GM12892 (cell line): ENCODE data around the gene PDIA6.

ENCODE experiments used
- DNase-seq: peaks from one replicate; pipeline ENCODE4 v3.0.0; 2011; ENCODE audit not compliant: insufficient read length
- FAIRE-seq: peaks from 2 replicates; lab custom pipeline; 2011; peaks lifted over from hg19 to GRCh38; lab: Jason Lieb, UNC
- POLR2A ChIP-seq: IDR thresholded peaks from 2 replicates; pipeline ENCODE4 v1.6.1; 2011; ENCODE audit warnings: low read depth, low read length, control low read depth
- POLR2AphosphoS5 ChIP-seq: IDR thresholded peaks from 2 replicates; pipeline ENCODE4 v1.6.1; 2011; ENCODE audit warnings: low read depth, low read length, control low read depth
- TAF1 ChIP-seq: IDR thresholded peaks from 2 replicates; pipeline ENCODE4 v1.6.1; 2011; ENCODE audit warnings: low read depth, mild to moderate bottlenecking, control low read depth, low read length, borderline replicate concordance

Gene PDIA6

GRCh38 chr2:10775831-10776230, 36.8 kb downstream of the PDIA6 start:
- no peak for TF ChIP-seq POLR2A
- no peak for TF ChIP-seq TAF1
- TF ChIP-seq POLR2AphosphoS5 = no peak
- DNase-seq (no peak), FAIRE-seq (no peak)

GRCh38 chr2:10775021-10775780, 37.4 kb downstream of the PDIA6 start:
- no peak for DNase-seq
- FAIRE-seq = no peak
- no peak for TF ChIP-seq TAF1

DNA sequence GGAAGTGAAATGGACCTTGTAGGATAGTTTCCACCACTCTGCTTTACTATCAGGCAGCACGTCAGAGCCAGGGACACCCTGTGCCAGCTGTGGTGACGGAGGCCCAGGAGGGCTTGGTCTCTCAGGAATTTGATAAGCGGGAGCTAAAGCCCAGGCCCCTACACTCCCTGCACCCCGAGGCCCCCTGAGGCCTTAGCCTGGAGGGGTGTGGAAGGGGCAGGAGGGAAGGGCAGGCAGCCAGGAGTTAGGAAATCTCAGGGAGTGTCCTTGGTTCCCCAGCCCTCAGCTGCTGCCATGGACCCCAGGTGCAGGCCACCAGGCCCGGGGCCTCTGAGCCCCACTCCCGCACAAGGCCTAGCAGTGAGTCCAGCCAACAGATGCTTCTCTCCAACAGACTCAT, 38.2 kb downstream of the PDIA6 start:
- no peak for DNase-seq
- no peak for FAIRE-seq

GRCh38 chr2:10773821-10774341, 38.7 kb downstream of the PDIA6 start:
- DNase-seq = no peak
- no peak for TF ChIP-seq POLR2A
- no peak for TF ChIP-seq POLR2AphosphoS5
- no peak for TF ChIP-seq TAF1
- no peak for FAIRE-seq

More for the DNA sequence above, 38.2 kb downstream of the PDIA6 start:
- TF ChIP-seq POLR2AphosphoS5 = no peak
- TF ChIP-seq POLR2A = no peak
- TF ChIP-seq TAF1 = no peak

DNA sequence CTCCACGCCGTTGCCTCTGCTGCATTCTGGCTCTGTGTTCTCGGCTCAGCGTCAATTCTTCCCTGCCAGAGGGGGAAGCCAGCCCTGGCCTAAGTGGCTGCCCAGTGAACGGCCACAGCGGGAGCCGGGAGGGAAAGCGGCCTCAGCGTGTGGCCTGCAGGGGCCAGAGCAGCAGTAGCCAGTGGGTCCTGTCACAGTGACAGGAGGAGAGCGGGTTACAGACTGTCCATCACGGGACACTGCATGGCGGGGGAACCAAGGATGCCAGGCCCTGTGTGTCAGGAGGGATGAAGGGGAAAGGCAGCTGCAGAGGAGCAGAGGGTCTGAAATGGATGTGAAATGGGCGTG, 39.7 kb downstream of the PDIA6 start:
- TF ChIP-seq TAF1 = no peak
- no peak for TF ChIP-seq POLR2AphosphoS5
- TF ChIP-seq POLR2A = no peak
- FAIRE-seq = no peak
- no peak for DNase-seq

DNA sequence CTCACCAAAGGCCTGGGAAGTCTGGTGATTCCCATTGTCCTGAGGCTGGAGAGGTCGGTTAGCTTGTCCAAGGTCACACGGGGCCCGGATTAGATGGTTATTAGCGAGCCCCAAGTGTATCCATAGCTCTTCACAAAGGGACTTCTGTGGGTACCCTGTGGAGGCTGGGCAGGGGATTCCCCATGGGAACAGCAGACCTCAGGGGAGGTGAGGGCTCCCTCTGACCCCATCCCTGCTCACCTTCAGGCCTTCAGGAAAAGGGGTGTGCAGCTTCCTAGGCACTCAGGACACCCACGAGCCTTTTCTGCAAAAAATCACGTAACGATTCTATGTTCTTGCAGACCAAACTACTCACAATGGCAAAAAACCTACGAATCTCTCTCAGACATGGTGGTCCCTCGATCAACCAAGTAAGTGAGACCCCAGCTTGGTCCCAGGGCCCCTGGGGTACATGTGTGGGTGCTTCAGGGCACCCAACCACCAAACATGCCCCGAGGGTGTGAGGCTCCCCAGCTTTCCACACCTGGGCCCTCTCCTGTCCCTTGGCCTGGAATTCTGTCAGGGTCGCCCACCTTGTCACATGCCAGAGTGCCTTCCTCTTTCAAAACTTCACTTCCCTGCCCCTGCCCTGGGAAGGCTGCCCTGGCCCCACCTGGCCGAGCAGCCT, 40.3 kb downstream of the PDIA6 start:
- no peak for FAIRE-seq
- TF ChIP-seq TAF1 (no peak), POLR2AphosphoS5 (no peak), POLR2A (no peak)
- no peak for DNase-seq

DNA sequence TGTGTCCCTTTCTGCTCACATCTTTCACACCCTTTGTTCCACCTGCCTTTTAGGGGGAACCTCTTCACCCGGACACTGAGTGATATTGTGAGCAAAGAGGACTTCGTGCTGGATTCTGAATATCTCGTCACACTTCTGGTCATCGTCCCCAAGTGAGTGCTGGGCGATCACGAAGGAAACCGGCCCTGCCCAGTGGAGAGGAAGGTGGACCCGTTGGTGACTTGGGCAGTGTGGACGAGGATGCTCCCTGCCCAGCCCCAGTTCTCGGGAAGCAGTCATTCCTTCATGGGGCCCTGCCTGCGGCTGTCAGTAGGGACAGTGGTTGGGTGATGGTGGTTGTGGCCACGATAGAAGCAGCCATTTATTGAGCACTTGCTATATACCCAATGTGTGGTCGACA, 40.8 kb downstream of the PDIA6 start:
- DNase-seq = no peak
- no peak for FAIRE-seq
- TF ChIP-seq POLR2A (no peak), TAF1 (no peak), POLR2AphosphoS5 (no peak)

- DNase-seq = no peak
- no peak for FAIRE-seq
- TF ChIP-seq POLR2A (no peak), TAF1 (no peak), POLR2AphosphoS5 (no peak)
These were observed 41.4 kb downstream of the PDIA6 start for GRCh38 chr2:10770956-10771750.

DNA sequence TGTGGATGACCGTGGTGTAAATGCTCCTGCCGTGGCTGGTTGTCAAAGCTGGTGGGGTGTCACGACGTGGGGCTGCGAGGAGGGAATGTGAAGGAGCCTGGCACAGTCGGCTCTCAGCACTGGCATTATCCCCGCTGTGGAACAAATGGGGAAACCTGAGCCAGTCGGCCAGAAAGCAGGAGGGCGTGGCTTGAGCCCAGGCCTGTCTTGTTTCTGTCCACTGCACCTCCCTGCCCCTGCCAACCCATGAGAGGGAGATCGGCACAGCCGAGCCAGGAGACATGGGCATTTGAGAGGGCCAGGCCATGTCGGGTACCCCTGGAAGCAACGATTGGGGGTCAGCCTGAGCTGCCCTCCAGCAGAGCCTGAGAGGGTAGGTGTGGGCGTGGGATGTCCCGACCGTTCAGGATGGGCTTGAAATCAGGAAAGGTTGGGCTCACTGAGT, 44.5 kb downstream of the PDIA6 start:
- DNase-seq (no peak), FAIRE-seq (no peak)
- TF ChIP-seq TAF1 (no peak), POLR2A (no peak), POLR2AphosphoS5 (no peak)

DNA sequence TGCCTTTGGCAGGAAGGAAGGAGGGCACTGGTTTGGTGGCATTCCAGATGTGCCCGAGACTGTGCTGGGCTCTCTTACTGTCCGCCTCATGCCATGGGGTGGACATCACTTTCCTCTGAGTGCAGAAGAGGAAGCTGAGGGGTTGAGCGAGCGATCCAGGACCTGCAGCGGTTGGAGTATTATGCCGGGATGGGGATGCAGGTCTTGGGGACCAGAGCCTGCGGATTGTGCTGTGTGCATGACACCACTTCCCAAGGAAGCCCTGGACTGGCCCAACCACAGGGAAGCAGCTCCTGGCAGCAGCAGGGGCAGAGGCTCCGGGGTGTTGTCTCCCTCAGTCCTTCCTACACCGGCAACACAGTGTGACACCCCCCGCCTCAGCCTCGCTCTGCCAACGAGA, 46.7 kb downstream of the PDIA6 start:
- TF ChIP-seq TAF1 (no peak), POLR2AphosphoS5 (no peak), POLR2A (no peak)
- FAIRE-seq (no peak), DNase-seq (no peak)

GRCh38 chr2:10765461-10765860, 47.1 kb downstream of the PDIA6 start:
- DNase-seq (no peak), FAIRE-seq (no peak)
- TF ChIP-seq POLR2AphosphoS5 (no peak), POLR2A (no peak), TAF1 (no peak)

DNA sequence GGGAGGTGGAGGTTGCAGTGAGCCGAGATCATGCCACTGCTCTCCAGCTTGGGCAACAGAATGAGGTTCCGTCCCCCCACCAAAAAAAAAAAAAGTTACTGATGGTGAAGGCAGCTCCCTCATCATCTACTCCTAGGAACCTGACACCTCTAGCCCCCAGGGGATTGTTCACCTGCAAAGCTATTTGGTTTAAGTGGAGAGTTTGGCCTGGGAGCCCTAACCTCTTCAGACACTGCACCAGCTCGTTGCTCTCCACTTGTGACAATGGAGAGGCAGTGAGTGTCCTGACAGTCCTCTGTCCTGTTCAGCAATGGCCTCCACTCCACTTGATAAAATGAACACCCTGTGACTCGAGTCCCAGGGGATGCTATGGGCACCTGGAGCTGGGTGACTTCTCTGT, 47.7 kb downstream of the PDIA6 start:
- TF ChIP-seq POLR2A (no peak), TAF1 (no peak), POLR2AphosphoS5 (no peak)
- FAIRE-seq = no peak

More for the DNA sequence above, 47.7 kb downstream of the PDIA6 start:
- no peak for DNase-seq
